Measurements from ENCODE around the gene ZNF687. TPM values are rescaled to one million over a fixed set of nuclear protein-coding genes. Genes with fewer than 3 reads are reported as not detected.

ZNF687 gene
- polyA plus RNA-seq, 1 donor = 11.9 TPM

DNA sequence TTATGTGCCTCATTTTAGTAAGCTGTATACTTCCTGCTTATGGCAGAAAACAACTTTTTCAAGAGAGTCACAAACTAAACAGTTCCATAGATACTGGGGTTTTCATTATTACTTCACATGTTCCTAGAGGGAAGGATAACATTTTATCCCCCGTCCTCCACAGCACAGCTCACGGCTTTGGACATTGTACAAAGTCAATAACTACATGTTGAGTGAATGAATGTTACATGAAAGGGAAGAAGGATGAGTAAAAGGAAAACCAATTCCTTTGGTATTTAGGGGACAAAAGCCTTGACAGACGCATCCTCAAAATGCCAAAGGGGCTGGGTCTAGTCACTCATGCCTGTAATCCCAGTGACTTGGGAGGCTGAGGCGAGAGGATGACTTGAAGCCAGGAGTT, 30.3 kb downstream of the ZNF687 start:
- DNase-seq (ENCODE audit: low read depth) = no peak

DNA sequence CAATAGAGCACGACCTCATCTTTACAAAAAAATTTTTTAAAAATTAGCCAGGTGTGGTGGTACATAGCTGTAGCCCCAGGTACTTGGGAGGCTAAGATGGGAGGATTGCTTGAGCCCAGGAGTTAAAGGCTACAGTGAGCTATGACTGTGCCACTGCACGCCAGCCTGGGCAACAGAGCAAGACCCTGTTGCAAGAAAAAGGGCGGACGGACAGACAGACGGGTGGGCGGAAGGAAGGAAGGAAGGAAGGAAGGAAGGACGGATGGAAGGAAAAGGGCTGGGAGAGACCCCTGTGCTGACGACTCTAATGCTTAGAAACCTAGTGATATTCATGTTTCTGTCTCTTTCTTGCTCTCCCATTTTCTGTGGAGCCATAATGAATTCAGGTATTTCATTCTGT, 30.7 kb downstream of the ZNF687 start:
- no peak for DNase-seq (ENCODE audit: low read depth)

- no peak for DNase-seq (ENCODE audit: low read depth)
Measured at GRCh38 chr1:151313501-151313900, 31.4 kb downstream of the ZNF687 start.

GRCh38 chr1:151314137-151314875, 32.2 kb downstream of the ZNF687 start:
- DNase-seq (ENCODE audit: low read depth) = peak; percentile 40

- no peak for DNase-seq (ENCODE audit: low read depth)
Measured at GRCh38 chr1:151315565-151316235, 33.6 kb downstream of the ZNF687 start.

DNA sequence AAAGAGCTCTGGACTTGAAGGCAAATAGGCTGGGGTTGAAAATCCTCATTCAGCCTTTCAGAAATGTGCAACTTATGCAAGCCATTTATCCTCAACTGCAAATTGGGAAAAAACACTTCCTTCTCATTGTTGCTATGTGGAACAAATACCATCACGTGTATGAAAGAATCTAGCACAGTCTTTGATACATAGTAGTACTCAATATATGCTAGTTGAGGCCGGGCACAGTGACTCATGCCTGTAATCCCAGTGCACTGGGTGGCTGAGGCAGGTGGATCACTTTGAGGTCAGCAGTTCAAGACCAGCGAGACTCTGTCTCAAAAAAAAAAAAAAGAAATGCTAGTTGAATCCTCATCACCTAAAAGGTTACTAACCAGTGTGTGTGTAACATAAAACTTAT, 36.9 kb downstream of the ZNF687 start:
- no peak for DNase-seq (ENCODE audit: low read depth)

- no peak for DNase-seq (ENCODE audit: low read depth)
Measured at GRCh38 chr1:151324390-151324930, 42.4 kb downstream of the ZNF687 start.

DNA sequence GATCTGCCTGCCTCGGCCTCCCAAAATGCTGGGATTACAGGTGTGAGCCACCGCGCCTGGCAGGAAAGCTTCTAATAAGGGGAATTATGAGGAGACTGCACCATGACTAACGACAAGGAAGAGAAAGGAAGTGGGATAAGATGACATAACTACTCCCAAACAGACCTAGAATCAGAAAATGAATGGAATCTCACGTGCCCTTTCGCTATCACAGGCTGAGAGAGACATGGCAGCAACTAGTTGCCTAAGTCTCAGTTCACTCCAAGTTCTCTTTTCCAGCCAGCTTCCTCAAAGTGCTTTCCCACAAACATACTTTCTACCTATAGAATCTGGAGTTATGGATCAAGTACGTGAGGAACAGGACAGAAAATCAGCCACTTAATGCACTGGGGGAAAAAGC, 43.1 kb downstream of the ZNF687 start:
- no peak for DNase-seq (ENCODE audit: low read depth)

DNA sequence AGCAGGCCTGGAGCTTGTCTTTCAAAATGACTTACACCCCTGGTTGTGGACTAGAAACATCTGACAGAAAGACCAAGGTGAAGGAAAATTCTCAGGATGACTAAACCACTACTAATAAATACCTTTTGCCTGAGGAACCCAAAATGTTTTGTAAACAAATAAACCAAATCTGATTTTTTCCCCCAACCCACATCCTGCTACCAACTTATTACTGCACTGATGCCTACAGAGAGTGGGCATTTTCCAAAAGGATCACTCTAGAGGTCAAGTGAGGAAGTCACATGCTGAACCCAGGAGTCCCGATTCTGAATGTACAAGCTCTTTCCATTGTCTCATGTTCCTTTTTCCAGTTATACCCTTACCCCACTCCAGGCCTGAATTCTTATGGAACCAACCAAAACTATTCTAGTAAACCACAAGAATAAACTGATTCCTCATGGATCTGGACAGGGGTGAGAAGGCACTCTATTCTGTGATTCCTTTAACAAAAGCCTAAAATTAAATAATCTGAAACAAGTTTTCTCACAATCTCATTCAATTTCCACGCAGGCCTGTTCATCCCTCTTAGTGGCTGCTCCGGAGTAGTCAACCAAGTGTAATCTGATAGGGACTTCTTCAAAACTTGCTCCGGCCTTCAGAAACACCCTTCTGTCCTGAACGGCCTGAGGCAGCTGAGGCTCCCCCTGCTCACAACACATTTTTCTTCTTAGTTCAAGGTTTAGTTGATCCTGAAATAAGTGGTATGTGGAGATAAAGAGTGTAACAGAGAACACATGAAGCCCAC, 43.7 kb downstream of the ZNF687 start:
- no peak for DNase-seq (ENCODE audit: low read depth)

DNA sequence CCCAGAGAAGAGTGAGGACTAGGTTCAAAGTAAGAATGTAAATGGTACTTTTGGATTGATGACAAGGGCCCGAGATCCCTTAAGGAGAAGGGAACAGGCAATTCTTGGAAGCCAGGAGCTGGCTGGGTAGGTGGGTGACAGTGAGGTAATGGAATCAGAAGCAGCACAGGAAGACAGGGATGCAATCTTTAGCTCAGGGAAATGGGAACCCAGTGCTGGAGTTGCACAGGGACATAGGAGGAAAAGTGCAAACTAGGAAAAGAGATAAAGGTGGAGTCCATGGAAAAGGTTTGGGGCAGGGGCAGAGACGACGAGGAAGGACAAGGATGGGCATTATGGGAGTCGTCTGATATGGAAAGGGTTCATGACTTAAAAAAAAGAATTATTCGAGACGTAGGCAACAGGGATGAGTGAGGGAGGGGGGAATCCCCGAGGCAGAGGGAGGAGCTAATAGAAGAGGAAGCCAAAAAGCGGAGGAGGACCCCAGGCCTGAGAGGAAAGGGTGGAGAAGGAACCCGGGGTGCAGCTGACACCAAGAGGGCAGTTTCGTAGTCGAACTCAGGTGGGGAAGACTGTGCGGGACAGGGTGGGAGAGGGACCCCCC, 44.6 kb downstream of the ZNF687 start:
- DNase-seq (ENCODE audit: low read depth) = no peak

DNA sequence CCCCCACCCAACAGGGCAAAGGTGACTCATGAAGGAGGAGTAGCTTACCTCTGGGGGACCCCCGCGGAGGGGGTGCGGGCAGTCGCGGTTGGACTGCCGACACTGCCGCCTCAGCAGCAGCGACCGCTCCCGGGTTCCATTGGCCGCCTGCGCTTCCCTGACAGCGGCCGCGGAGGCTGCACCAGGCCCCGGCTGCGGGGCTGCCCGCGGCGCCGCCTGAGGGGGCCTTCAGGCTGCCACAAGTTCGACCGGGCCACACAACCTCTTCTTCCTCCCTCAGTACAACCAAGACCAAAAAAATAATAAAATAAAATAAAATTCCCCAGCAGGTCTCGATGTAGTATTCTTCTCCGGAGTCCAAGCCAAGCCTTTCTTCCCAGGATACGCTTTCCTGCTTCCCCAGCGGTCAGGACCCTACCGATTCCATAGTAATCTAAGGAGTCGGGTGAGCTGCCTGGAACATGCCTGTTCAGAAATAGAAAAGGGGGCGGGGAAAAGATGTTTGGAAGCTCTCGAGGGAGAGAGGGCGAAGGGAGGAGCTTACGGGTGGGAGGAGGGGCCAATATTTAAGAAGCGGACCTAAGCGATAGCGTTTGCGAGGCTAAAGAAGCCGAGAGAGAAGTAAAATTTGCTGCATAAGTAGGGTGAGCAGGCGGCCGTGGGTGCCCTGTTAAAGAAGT, 45.3 kb downstream of the ZNF687 start, which contains the start of gene PI4KB:
PI4KB (minus strand) TSS at position 194 of the 680 bp plus-strand sequence. CDS start 10,935 bp downstream, outside the sequence.
- DNase-seq (ENCODE audit: low read depth) = peak; percentile 94

DNA sequence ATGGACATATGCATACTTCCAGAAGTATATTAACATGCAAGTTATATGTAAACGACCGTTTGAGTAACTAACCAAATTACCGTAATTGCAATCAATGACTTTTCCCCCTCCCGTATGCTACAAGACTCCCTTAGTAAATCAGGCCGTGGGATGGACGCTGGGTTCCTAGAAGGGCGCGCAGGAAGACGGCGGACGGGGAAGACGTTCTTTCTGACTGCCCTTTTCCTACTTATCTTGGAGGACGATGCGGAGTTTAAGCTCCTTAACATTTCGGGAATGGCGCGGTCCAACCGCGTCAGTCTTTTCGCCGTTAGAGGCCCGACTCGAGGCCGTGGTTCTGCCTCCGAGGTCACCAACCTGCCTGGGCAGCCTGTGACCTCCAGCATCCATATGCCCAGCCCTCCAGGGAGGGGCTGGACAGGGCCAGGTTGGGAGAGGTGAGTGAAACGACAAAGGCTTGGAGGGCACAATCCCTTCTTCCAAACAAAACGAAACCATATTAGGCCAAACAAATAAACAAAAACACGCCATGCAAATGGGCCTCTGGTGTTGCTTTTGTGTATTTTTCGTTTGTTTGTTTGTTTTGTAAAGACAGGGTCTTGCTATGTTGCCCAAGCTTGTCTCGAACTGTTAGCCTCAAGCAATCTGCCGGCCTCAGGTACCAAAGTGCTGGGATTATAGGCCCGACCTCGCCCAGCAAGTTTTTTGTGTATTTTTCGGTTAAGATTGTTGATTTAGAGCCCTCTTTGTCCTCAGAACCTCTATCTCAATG, 46.0 kb downstream of the ZNF687 start:
- DNase-seq (ENCODE audit: low read depth) = no peak

GRCh38 chr1:151334822-151335221, 52.7 kb downstream of the ZNF687 start:
- DNase-seq (ENCODE audit: low read depth) = no peak

DNA sequence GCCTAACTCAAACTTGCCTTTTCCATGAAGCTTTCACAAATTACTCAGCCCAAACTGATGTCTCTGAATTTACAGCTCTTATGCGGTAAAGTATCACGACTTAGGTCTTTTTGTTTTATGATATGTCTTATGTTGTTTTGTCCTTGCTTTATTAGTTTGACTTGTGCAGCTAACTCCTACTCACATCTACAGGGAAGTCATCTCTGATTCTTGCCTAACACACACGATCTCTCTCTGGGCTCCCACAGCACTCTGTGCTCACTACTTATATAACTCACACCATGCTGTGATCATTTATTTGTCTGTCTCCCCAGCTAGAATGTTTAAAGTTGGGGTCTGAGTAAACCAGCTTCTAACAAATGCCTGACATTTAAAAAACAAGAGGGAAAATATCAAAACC, 54.5 kb downstream of the ZNF687 start:
- DNase-seq (ENCODE audit: low read depth) = no peak

- peak; percentile 64 for DNase-seq (ENCODE audit: low read depth)
Measured at GRCh38 chr1:151340870-151341754, 59.0 kb downstream of the ZNF687 start.

Measured in forelimb muscle (tissue), 1 donor.